Activated CD4-positive, alpha-beta T cell treated with anti-CD3 and anti-CD28 coated beads for 36 hours (primary cell): ENCODE data around the gene TTC7B. TPM values are rescaled to one million over a fixed set of nuclear protein-coding genes. Genes with fewer than 3 reads are reported as not detected.

Experiments used
- ATAC-seq: fragments of 200-7000 bp; cut with Tn5 transposase; one replicate; pipeline ENCODE4 v1.10.0; 2021; ENCODE audit warnings: mild to moderate bottlenecking, moderate library complexity
- CTCF ChIA-PET: fragments of 350-600 bp; sonication (Branson Sonifier 250); formaldehyde crosslinking; loops from one replicate; lab custom pipeline; 2021; ENCODE audit warnings: antibody characterized with exemption; lab: Charles Lee
- POLR2A ChIA-PET: fragments of 350-600 bp; sonication (Branson Sonifier 250); formaldehyde crosslinking; loops from one replicate; lab custom pipeline; 2021; ENCODE audit warnings: antibody characterized with exemption, inconsistent platforms; lab: Charles Lee
- DNase-seq: peaks from one replicate; pipeline ENCODE4 v3.0.0-alpha.2; 2020
- H3K27ac Mint-ChIP-seq: one replicate; pipeline ENCODE4 v1.8.0; 2021; ENCODE audit warnings: mixed read lengths
- H3K27me3 Mint-ChIP-seq: one replicate; pipeline ENCODE4 v1.8.0; 2021; ENCODE audit warnings: mixed read lengths
- H3K36me3 Mint-ChIP-seq: one replicate; pipeline ENCODE4 v1.8.0; 2021; ENCODE audit warnings: low read depth, mixed read lengths
- H3K4me1 Mint-ChIP-seq: one replicate; pipeline ENCODE4 v1.8.0; 2021; ENCODE audit warnings: mixed read lengths
- H3K4me3 Mint-ChIP-seq: one replicate; pipeline ENCODE4 v1.8.0; 2021; ENCODE audit warnings: mild to moderate bottlenecking, moderate library complexity, mixed read lengths
- H3K9me3 Mint-ChIP-seq: one replicate; pipeline ENCODE4 v1.8.0; 2021; ENCODE audit warnings: low read depth, mixed read lengths
- intact Hi-C, 2 experiments: fragments of 100-400 bp; cut with DNase I in 1 of 2; cut with micrococcal nuclease in 1 of 2; formaldehyde crosslinking; loops; one replicate each; pipeline versions ENCODE4 v1.14.2 to v1.15.1; 2022 to 2024; cut with DNase I, micrococcal nuclease
- total RNA-seq, 2 experiments: library from RNA; stranded (reverse); gene quantifications; one replicate each; pipeline ENCODE4 v1.2.3, GENCODE V29; 2021

Gene TTC7B
- total RNA-seq, 2 experiments from 2014 or later, result 5.8 to 8.2 TPM

GRCh38 chr14:90804292-90805083, 11.7 kb downstream of the TTC7B start:
- CTCF ChIA-PET, result no interaction called here
- ATAC-seq, result no peak
- H3K27ac Mint-ChIP-seq, result no peak overlapping the region
- POLR2A ChIA-PET, result interaction anchor here (0.7 kb wide), 1 partner anchor 894 kb away, joined by 3 read pairs; no protein-coding TSS in a partner anchor
- no peaks in the 10 kb centered on the region for H3K9me3 Mint-ChIP-seq
- no peak overlapping the region for H3K4me3 Mint-ChIP-seq
- DNase-seq, result no peak
- intact Hi-C loops, result no loop called here
- peaks cover 4% of the 10 kb centered on the region for H3K4me1 Mint-ChIP-seq
- H3K27me3 Mint-ChIP-seq, result no peaks in the 10 kb centered on the region
- no peaks in the 10 kb centered on the region for H3K36me3 Mint-ChIP-seq

DNA sequence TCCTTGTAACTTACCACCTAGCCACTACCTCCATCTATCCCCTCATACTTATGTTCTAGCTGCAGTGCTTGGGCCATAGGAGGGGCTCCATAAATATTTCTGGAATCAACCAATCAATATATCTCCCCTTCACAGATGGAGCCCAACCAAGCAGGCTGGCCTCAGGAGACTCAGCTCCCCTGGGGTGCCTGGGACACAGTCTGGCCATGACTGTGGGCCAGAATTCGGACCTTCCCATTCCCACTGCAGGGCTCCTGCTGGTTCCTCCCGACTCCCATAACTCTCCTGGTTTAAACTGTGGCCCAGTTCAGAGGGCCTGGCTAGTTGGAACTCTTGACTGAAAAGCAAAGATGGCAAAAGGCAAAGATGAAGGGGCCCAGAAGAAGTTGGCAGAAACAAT, 13.0 kb downstream of the TTC7B start:
- Mint-ChIP-seq H3K4me1 (peaks cover 4% of the 10 kb centered on the region), H3K36me3 (no peaks in the 10 kb centered on the region), H3K9me3 (no peaks in the 10 kb centered on the region), H3K4me3 (no peak overlapping the region), H3K27ac (no peak overlapping the region), H3K27me3 (no peaks in the 10 kb centered on the region)
- ChIA-PET CTCF (no interaction called here), POLR2A (no interaction called here)
- no peak for DNase-seq
- intact Hi-C loops, result no loop called here
- ATAC-seq, result no peak

DNA sequence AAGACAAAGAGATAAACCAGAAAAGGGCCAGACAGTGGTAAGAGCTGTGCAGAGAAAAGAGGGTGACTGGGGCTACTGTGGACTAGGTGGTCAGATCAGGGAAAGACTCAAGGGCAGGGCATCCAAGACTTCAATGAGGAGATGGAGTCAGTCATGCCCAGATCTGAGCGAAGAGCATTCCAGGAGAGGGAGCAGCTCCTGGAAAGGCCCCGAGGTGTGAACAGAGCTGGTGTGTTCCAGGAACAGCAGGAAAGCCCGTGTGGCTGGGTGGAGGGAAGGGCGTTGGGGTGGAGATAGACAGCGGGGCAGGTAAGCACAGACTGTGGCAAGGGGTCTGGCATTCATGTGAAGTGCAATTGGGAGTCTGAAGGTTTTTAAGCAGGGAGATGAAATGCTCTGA, 16.8 kb downstream of the TTC7B start:
- ATAC-seq (no peak), DNase-seq (no peak)
- ChIA-PET CTCF (interaction anchor here (0.5 kb wide), 1 partner anchor 11 kb away, joined by 3 read pairs; no protein-coding TSS in a partner anchor), POLR2A (no interaction called here)
- H3K36me3 Mint-ChIP-seq, result no peaks in the 10 kb centered on the region
- no peak overlapping the region for H3K4me3 Mint-ChIP-seq
- peaks cover 4% of the 10 kb centered on the region for H3K4me1 Mint-ChIP-seq
- H3K9me3 Mint-ChIP-seq, result no peaks in the 10 kb centered on the region
- H3K27ac Mint-ChIP-seq, result no peak overlapping the region
- H3K27me3 Mint-ChIP-seq, result no peaks in the 10 kb centered on the region
- intact Hi-C loops, result no loop called here

DNA sequence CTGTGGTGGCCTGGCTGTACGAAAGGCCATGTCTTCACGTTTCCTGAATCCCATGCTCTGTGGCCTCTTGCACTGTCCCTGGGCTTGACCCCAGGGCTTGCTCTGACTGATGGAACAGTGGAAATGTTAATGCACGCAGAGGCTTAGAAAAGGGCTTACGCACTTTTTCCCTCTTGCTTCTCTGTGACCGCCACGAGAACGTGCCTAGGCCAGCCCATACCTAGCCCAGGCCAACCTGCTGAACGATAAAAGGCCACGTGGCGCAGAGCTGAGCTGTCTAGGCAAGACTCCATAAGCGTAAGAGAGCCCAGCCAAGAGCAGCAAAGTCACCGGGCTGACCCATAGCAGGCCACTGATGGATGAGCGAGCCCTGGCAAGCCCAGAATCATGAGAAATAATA, 18.3 kb downstream of the TTC7B start:
- Mint-ChIP-seq H3K4me1 (peaks cover 4% of the 10 kb centered on the region), H3K27ac (no peak overlapping the region)

DNA sequence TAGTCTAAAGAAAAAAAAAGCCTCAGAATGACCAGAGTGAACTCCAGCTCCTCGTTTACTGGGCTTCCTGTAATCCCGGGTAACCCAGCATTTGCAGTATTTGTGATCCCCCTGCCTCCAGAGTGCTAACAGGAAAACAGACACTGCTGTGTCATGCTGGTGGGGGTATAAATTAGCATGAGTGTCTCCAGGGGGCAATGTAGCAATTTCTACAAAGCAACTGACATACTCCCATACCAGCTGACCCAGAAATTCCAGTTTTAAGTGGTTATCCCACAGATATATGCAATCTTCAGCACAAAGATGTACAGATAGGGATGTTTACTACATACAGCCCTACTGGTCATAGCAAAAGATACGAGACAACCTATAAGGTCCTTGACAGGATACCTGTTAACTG, 18.8 kb downstream of the TTC7B start:
- DNase-seq (no peak), ATAC-seq (no peak)
- Mint-ChIP-seq H3K9me3 (no peaks in the 10 kb centered on the region), H3K4me1 (peaks cover 4% of the 10 kb centered on the region), H3K27me3 (no peaks in the 10 kb centered on the region), H3K4me3 (no peak overlapping the region), H3K36me3 (no peaks in the 10 kb centered on the region), H3K27ac (no peak overlapping the region)
- CTCF ChIA-PET, result no interaction called here
- intact Hi-C loops, result no loop called here
- POLR2A ChIA-PET, result no interaction called here

More for the DNA sequence above, 18.3 kb downstream of the TTC7B start:
- ChIA-PET POLR2A (no interaction called here), CTCF (no interaction called here)
- H3K4me3 Mint-ChIP-seq, result no peak overlapping the region
- no peak for ATAC-seq
- no peak for DNase-seq
- H3K27me3 Mint-ChIP-seq, result no peaks in the 10 kb centered on the region
- intact Hi-C loops, result no loop called here
- H3K9me3 Mint-ChIP-seq, result no peaks in the 10 kb centered on the region
- H3K36me3 Mint-ChIP-seq, result no peaks in the 10 kb centered on the region

- no peaks in the 10 kb centered on the region for H3K9me3 Mint-ChIP-seq
- DNase-seq (no peak), ATAC-seq (no peak)
- H3K27me3 Mint-ChIP-seq, result no peaks in the 10 kb centered on the region
- H3K4me3 Mint-ChIP-seq, result no peak overlapping the region
- H3K4me1 Mint-ChIP-seq, result peaks cover 3% of the 10 kb centered on the region
- intact Hi-C loops, result no loop called here
- CTCF ChIA-PET, result interaction anchor here (1.3 kb wide), 1 partner anchor 11 kb away, joined by 4 read pairs; no protein-coding TSS in a partner anchor
- POLR2A ChIA-PET, result no interaction called here
- H3K27ac Mint-ChIP-seq, result no peak overlapping the region
- no peaks in the 10 kb centered on the region for H3K36me3 Mint-ChIP-seq
Observed at GRCh38 chr14:90796329-90796728, 19.9 kb downstream of the TTC7B start.

DNA sequence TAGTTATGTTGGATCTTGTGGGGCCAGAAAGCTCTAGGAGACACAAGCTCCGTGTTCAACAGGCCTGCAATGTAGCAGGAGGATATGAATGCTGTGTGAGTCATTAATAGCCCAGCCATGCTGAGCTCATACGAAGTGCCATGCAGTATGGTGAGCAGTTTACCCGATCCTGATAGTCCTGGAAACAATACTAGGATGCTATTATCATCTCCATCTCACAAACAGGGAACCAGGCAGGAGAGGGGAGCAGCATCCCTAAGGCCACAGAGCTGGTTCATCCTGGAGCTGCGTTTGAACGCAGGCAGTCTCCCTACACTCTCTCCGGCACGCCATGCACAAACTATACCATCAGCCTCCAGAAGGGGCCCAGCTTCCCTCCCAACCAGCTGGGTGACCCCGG, 20.5 kb downstream of the TTC7B start:
- intact Hi-C loops, result no loop called here
- Mint-ChIP-seq H3K27me3 (no peaks in the 10 kb centered on the region), H3K36me3 (no peaks in the 10 kb centered on the region), H3K4me1 (no peaks in the 10 kb centered on the region), H3K4me3 (no peak overlapping the region), H3K9me3 (no peaks in the 10 kb centered on the region), H3K27ac (no peak overlapping the region)
- ChIA-PET POLR2A (no interaction called here), CTCF (interaction anchor here (1.3 kb wide), 1 partner anchor 10 kb away, joined by 4 read pairs; no protein-coding TSS in a partner anchor)
- DNase-seq (no peak), ATAC-seq (no peak)

DNA sequence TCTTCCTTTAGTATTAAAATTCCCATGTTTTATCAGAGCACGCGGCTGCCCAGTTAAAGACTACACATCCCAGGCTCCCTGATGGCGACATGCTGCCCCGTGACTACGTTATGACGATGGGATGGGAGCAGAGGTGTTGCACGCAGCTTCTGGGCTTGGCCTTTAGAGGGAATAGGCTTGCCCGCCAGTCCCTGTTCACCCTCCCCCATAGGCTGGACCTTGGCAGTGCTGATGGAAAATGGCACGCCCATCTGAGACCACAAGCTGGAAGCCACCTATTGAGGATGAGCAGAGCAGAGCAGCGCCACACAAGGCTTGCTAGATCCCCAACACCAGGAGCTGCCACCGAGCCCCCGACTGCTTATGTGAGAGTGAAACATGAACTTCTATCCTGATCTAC, 24.7 kb downstream of the TTC7B start:
- no peaks in the 10 kb centered on the region for H3K27me3 Mint-ChIP-seq
- no peak overlapping the region for H3K27ac Mint-ChIP-seq
- no peak overlapping the region for H3K4me3 Mint-ChIP-seq
- ChIA-PET POLR2A (no interaction called here), CTCF (no interaction called here)
- no peaks in the 10 kb centered on the region for H3K4me1 Mint-ChIP-seq
- intact Hi-C loops, result no loop called here
- ATAC-seq (no peak), DNase-seq (no peak)
- no peaks in the 10 kb centered on the region for H3K36me3 Mint-ChIP-seq
- H3K9me3 Mint-ChIP-seq, result no peaks in the 10 kb centered on the region

DNA sequence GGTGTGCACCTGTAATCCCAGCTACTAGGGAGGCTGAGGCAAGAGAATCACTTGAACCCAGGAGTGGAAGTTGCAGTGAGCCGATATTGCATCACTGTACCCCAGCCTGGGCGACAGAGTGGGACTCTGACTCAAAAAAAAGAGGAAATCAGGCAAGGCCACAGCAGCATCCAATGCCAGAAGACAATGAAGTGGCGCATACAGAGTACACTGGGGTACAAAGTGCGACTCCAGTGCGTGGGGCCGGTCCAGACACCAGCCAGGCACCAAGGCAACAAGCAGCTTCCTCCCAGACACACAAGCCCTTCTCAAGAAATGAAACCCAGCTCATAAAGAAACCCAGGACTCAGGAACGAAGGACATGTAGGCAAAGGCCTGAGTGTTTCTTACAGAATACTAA, 28.2 kb downstream of the TTC7B start:
- no peaks in the 10 kb centered on the region for H3K4me1 Mint-ChIP-seq
- no peaks in the 10 kb centered on the region for H3K9me3 Mint-ChIP-seq
- no peak overlapping the region for H3K27ac Mint-ChIP-seq
- CTCF ChIA-PET, result interaction anchor here (0.5 to 1.1 kb wide), 3 partner anchors 12 to 67 kb away, joined by 3 to 4 read pairs (median 3); no protein-coding TSS in a partner anchor
- no peak for DNase-seq
- no peaks in the 10 kb centered on the region for H3K27me3 Mint-ChIP-seq
- POLR2A ChIA-PET, result no interaction called here
- intact Hi-C loops, result no loop called here
- ATAC-seq, result no peak
- H3K36me3 Mint-ChIP-seq, result no peaks in the 10 kb centered on the region
- H3K4me3 Mint-ChIP-seq, result no peak overlapping the region

DNA sequence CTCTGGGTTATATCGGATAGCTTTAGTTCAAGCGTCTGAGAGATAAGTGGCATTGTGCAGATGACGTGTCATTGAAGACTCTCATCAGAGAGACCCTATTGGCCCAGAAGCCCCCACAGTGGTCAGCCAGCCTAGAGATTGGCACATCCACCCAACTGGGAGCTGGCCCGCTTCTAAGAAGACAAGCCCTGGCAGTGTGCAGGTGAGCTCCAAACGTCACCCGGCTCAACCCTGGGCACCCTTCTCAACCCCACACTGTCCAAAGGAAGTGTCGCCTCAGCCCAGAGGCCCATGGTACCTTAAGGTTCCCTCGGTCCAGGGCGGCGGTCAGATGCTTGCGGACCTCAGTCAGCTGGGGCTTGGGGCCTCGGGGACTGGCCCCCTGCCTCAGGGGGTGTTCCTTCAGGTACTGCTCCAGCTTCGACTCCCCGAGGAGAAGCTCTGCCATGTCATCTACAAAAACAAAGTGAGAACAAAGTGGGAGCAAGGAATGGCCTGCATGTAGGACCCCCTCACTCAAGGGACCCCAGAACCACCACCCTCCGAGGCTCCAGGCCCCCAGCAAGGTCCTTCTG, 30.3 kb downstream of the TTC7B start:
- Mint-ChIP-seq H3K4me1 (no peaks in the 10 kb centered on the region), H3K9me3 (no peaks in the 10 kb centered on the region), H3K27ac (no peak overlapping the region), H3K4me3 (no peak overlapping the region), H3K36me3 (no peaks in the 10 kb centered on the region), H3K27me3 (no peaks in the 10 kb centered on the region)
- no peak for DNase-seq
- ChIA-PET CTCF (interaction anchor here (0.7 to 1.7 kb wide), 2 partner anchors 10 kb away, joined by 3 to 4 read pairs; no protein-coding TSS in a partner anchor), POLR2A (interaction anchor here (1.1 kb wide), 1 partner anchor 8 kb away, joined by 3 read pairs; no protein-coding TSS in a partner anchor)
- intact Hi-C loops, result no loop called here
- ATAC-seq, result no peak

DNA sequence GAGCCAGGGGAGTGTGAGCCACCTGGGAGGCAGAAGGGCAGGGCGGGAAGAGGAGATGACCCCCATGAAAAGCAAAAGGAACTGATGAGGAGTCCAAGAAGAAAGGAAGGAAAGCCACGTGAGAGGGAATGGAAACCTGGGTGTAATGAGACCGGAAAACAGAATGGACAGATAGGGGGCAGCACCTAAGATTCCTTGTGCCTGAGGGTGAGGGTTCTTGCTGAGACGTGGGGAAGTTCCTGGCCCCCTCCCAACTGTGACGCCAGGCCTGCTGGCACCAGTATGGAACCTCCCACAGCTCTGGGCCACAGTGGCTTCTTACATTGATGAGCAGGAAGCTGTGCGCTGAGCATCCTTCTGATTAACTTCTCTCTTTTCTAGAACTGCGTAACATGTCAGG, 30.8 kb downstream of the TTC7B start:
- Mint-ChIP-seq H3K4me1 (no peaks in the 10 kb centered on the region), H3K27me3 (no peaks in the 10 kb centered on the region), H3K4me3 (no peak overlapping the region), H3K27ac (no peak overlapping the region), H3K36me3 (no peaks in the 10 kb centered on the region), H3K9me3 (no peaks in the 10 kb centered on the region)
- CTCF ChIA-PET, result interaction anchor here (0.6 to 1.7 kb wide), 5 partner anchors 9 to 467 kb away, joined by 3 to 4 read pairs (median 3); no protein-coding TSS in a partner anchor
- no peak for DNase-seq
- intact Hi-C loops, result no loop called here
- POLR2A ChIA-PET, result interaction anchor here (1.1 kb wide), 1 partner anchor 9 kb away, joined by 3 read pairs; no protein-coding TSS in a partner anchor
- no peak for ATAC-seq
